ENCODE data around the gene ALAS1. TPM values are rescaled to one million over a fixed set of nuclear protein-coding genes. Genes with fewer than 3 reads are reported as not detected.

The ALAS1 gene
- total and polyA plus RNA-seq, 2 of the 13 experiments (the other 11 are each of a cell fraction or from before 2014, with no cell fraction given), result 36.0 to 43.2 TPM

GRCh38 chr3:52259448-52259847 is 61.5 kb downstream of the ALAS1 start (continued):
- TF ChIP-seq HNF4G (IDR thresholded peaks at IDR 0.05; ENCODE audit: borderline replicate concordance, low read depth, low read length) (no peak), HNF4G (CRISPR knock-in tag; IDR thresholded peaks at IDR 0.05; ENCODE audit: borderline replicate concordance, low read depth) (no peak), ZNF543 (CRISPR knock-in tag; IDR thresholded peaks at IDR 0.05) (no peak), KAT8 (CRISPR knock-in tag; IDR thresholded peaks at IDR 0.05) (no peak), CHD2 (IDR thresholded peaks at IDR 0.05; ENCODE audit: low read depth, low read length) (no peak), ZFP36L1 (CRISPR knock-in tag; IDR thresholded peaks at IDR 0.05) (no peak), CCDC6 (CRISPR knock-in tag; IDR thresholded peaks at IDR 0.05) (no peak), HCFC1 (IDR thresholded peaks at IDR 0.05; ENCODE audit: low read depth, low read length) (no peak), ZNF326 (CRISPR knock-in tag; IDR thresholded peaks at IDR 0.05; ENCODE audit: borderline replicate concordance) (no peak), E2F5 (CRISPR knock-in tag; conservative IDR thresholded peaks at IDR 0.05) (no peak), ZNF256 (CRISPR knock-in tag; conservative IDR thresholded peaks at IDR 0.05) (no peak), MTERF4 (CRISPR knock-in tag; IDR thresholded peaks at IDR 0.05) (no peak)

- Histone ChIP-seq H3K4me2 (ENCODE audit: low read depth, low read length) (no peak overlapping the region), H2AFZ (ENCODE audit: low read length) (no peak overlapping the region), H4K20me1 (ENCODE audit: insufficient read depth, low read length) (no peaks in the 10 kb centered on the region; the same call in 1 of the 2 replicates), H3K9ac (ENCODE audit: insufficient read depth, low read depth, low read length) (no peak overlapping the region), H3K27me3 (ENCODE audit: control insufficient read depth in 1 of 2, insufficient read depth in 2 of 2, low read length in 2 of 2) (no peaks in the 10 kb centered on the region), H3K4me3 (replicated peaks in 1 of 3; ENCODE audit: insufficient read depth in 1 of 3, low read depth in 2 of 3, low read length in 3 of 3) (no peak overlapping the region), H3K36me3 (replicated peaks in 1 of 2; ENCODE audit: control insufficient read depth in 1 of 2, insufficient read depth in 2 of 2, low read length in 2 of 2) (peaks cover 37 to 95% of the 10 kb centered on the region in 2 experiments), H3K9me3 (ENCODE audit: low read length) (no peaks in the 10 kb centered on the region), H3K4me1 (ENCODE audit: insufficient read depth, low read length) (no peaks in the 10 kb centered on the region), H3K79me2 (ENCODE audit: insufficient read depth, low read length) (peaks cover 4% of the 10 kb centered on the region), H3K27ac (ENCODE audit: extremely low read length, insufficient read depth, low read length) (no peak overlapping the region)
- in situ Hi-C loops (cut with HindIII; ENCODE audit: extremely low pct_ligation_motif_present, low pct_unique_long_range_greater_than_20kb) (no loop called here), intact Hi-C loops (cut with micrococcal nuclease; ENCODE audit: unreplicated experiment) (no loop called here)
- no TSS peak for BruUV-seq (replicated peaks)
- ChIA-PET POLR2A (no interaction called here), CTCF (ENCODE audit: low intra/inter-chr PET ratio, low total read pairs) (no interaction called here)
- DNase-seq (ENCODE audit: low spot score) (no peak), FAIRE-seq (no peak), ATAC-seq (no peak)
- no peak for TF ChIP-seq ZFP82 (CRISPR knock-in tag; IDR thresholded peaks at IDR 0.05; ENCODE audit: borderline replicate concordance)
- TF ChIP-seq GABPB1 (CRISPR knock-in tag; IDR thresholded peaks at IDR 0.05), result no peak
Measured at GRCh38 chr3:52262447-52262846, 64.5 kb downstream of the ALAS1 start.

Other genes starting within 250 kb of the ALAS1 start
- gene GPR62, start 242.8 kb upstream of the ALAS1 start, total RNA-seq (2016; rRNA removed; fragmentation: Illumina TruSeq; extraction: Trizol), result not detected in 2 replicates
- not detected in 2 replicates for gene GPR62, start 242.8 kb upstream of the ALAS1 start, polyA plus RNA-seq (2011; rRNA removed)
- gene PCBP4, start 230.7 kb upstream of the ALAS1 start, total RNA-seq (2016; rRNA removed; fragmentation: Illumina TruSeq; extraction: Trizol), result 32.5 and 36.8 TPM in 2 replicates
- 51.3 and 58.9 TPM in 2 replicates for gene PCBP4, start 230.7 kb upstream of the ALAS1 start, polyA plus RNA-seq (2011; rRNA removed)
- 40.4 and 44.4 TPM in 2 replicates for gene ABHD14B, start 224.1 kb upstream of the ALAS1 start, total RNA-seq (2016; rRNA removed; fragmentation: Illumina TruSeq; extraction: Trizol)
- 102 and 108 TPM in 2 replicates for gene ABHD14B, start 224.1 kb upstream of the ALAS1 start, polyA plus RNA-seq (2011; rRNA removed)
- 12.3 and 29.5 TPM in 2 replicates for gene ABHD14A, start 223.1 kb upstream of the ALAS1 start, total RNA-seq (2016; rRNA removed; fragmentation: Illumina TruSeq; extraction: Trizol)
- gene ABHD14A, start 223.1 kb upstream of the ALAS1 start, polyA plus RNA-seq (2011; rRNA removed), result 46.9 and 53.9 TPM in 2 replicates
- 112 and 113 TPM in 2 replicates for gene ACY1, start 214.6 kb upstream of the ALAS1 start, total RNA-seq (2016; rRNA removed; fragmentation: Illumina TruSeq; extraction: Trizol)
- 162 and 166 TPM in 2 replicates for gene ACY1, start 214.6 kb upstream of the ALAS1 start, polyA plus RNA-seq (2011; rRNA removed)
- gene RPL29, start 202.3 kb upstream of the ALAS1 start, total RNA-seq (2016; rRNA removed; fragmentation: Illumina TruSeq; extraction: Trizol), result 1,348 and 1,507 TPM in 2 replicates
- gene RPL29, start 202.3 kb upstream of the ALAS1 start, polyA plus RNA-seq (2011; rRNA removed), result 2,212 and 2,263 TPM in 2 replicates
- 6.6 and 7.3 TPM in 2 replicates for gene DUSP7, start 141.6 kb upstream of the ALAS1 start, total RNA-seq (2016; rRNA removed; fragmentation: Illumina TruSeq; extraction: Trizol)
- 8.7 and 8.8 TPM in 2 replicates for gene DUSP7, start 141.6 kb upstream of the ALAS1 start, polyA plus RNA-seq (2011; rRNA removed)
- 20.0 and 22.5 TPM in 2 replicates for gene POC1A, start 43.7 kb upstream of the ALAS1 start, total RNA-seq (2016; rRNA removed; fragmentation: Illumina TruSeq; extraction: Trizol)
- 12.6 and 14.6 TPM in 2 replicates for gene POC1A, start 43.7 kb upstream of the ALAS1 start, polyA plus RNA-seq (2011; rRNA removed)
- gene TLR9, start 27.5 kb downstream of the ALAS1 start, total RNA-seq (2016; rRNA removed; fragmentation: Illumina TruSeq; extraction: Trizol), result not detected in 2 replicates
- 0.08 TPM in 1 of 2 replicates, not detected in the other for gene TLR9, start 27.5 kb downstream of the ALAS1 start, polyA plus RNA-seq (2011; rRNA removed)
- gene TWF2, start 41.0 kb downstream of the ALAS1 start, total RNA-seq (2016; rRNA removed; fragmentation: Illumina TruSeq; extraction: Trizol), result 45.5 and 49.1 TPM in 2 replicates
- gene TWF2, start 41.0 kb downstream of the ALAS1 start, polyA plus RNA-seq (2011; rRNA removed), result 108 and 123 TPM in 2 replicates
- gene PPM1M, start 47.6 kb downstream of the ALAS1 start, total RNA-seq (2016; rRNA removed; fragmentation: Illumina TruSeq; extraction: Trizol), result 1.5 and 2.5 TPM in 2 replicates
- gene PPM1M, start 47.6 kb downstream of the ALAS1 start, polyA plus RNA-seq (2011; rRNA removed), result 5.9 and 6.9 TPM in 2 replicates
- 59.5 and 62.0 TPM in 2 replicates for gene WDR82, start 80.5 kb downstream of the ALAS1 start, total RNA-seq (2016; rRNA removed; fragmentation: Illumina TruSeq; extraction: Trizol)
- gene WDR82, start 80.5 kb downstream of the ALAS1 start, polyA plus RNA-seq (2011; rRNA removed), result 39.1 and 41.9 TPM in 2 replicates
- 91.7 and 126 TPM in 2 replicates for gene GLYCTK, start 89.7 kb downstream of the ALAS1 start, total RNA-seq (2016; rRNA removed; fragmentation: Illumina TruSeq; extraction: Trizol)
- 70.0 and 102 TPM in 2 replicates for gene GLYCTK, start 89.7 kb downstream of the ALAS1 start, polyA plus RNA-seq (2011; rRNA removed)
- 0.42 and 0.64 TPM in 2 replicates for gene DNAH1, start 118.2 kb downstream of the ALAS1 start, total RNA-seq (2016; rRNA removed; fragmentation: Illumina TruSeq; extraction: Trizol)
- 3.5 and 4.8 TPM in 2 replicates for gene DNAH1, start 118.2 kb downstream of the ALAS1 start, polyA plus RNA-seq (2011; rRNA removed)
- gene BAP1, start 211.8 kb downstream of the ALAS1 start, total RNA-seq (2016; rRNA removed; fragmentation: Illumina TruSeq; extraction: Trizol), result 46.9 and 59.1 TPM in 2 replicates
- gene BAP1, start 211.8 kb downstream of the ALAS1 start, polyA plus RNA-seq (2011; rRNA removed), result 66.1 and 67.1 TPM in 2 replicates
- gene PHF7, start 212.5 kb downstream of the ALAS1 start, total RNA-seq (2016; rRNA removed; fragmentation: Illumina TruSeq; extraction: Trizol), result 4.5 and 5.2 TPM in 2 replicates
- 8.8 and 12.6 TPM in 2 replicates for gene PHF7, start 212.5 kb downstream of the ALAS1 start, polyA plus RNA-seq (2011; rRNA removed)
- 2.0 and 6.1 TPM in 2 replicates for gene SEMA3G, start 246.9 kb downstream of the ALAS1 start, total RNA-seq (2016; rRNA removed; fragmentation: Illumina TruSeq; extraction: Trizol)
- gene SEMA3G, start 246.9 kb downstream of the ALAS1 start, polyA plus RNA-seq (2011; rRNA removed), result 8.3 and 13.4 TPM in 2 replicates

All from HepG2 (cell line).